Sciatic nerve (tissue), 2 donors: Measurements from ENCODE around the gene DMGDH. TPM values are rescaled to one million over a fixed set of nuclear protein-coding genes. Genes with fewer than 3 reads are reported as not detected.
A peak's percentile ranks its signal among the peaks of the same experiment; 100 is the strongest.
"Not testable (repeated sequence)": the region's sequence is repeated elsewhere in the genome, so short reads cannot be mapped to it uniquely, and the experiment has no call there.

Source experiments
- ATAC-seq: fragments of 200-7000 bp; cut with Tn5 transposase; one replicate; pipeline ENCODE4 v1.9.1; 2020; ENCODE audit warnings: mild to moderate bottlenecking, moderate library complexity
- DNase-seq: peaks from one replicate; pipeline ENCODE4 v3.0.0-alpha.2; 2020; ENCODE audit warnings: low spot score
- intact Hi-C: fragments of 100-400 bp; cut with DNase I; formaldehyde crosslinking; loops from one replicate; pipeline ENCODE4 v1.14.2; 2022
- total RNA-seq: library from RNA; stranded (reverse); fragmentation: NEBNext Ultra II Directional; extraction: Animal tissue kit (Norgen Biotek cat#: 25700); gene quantifications from one replicate; pipeline ENCODE4 v1.2.1, GENCODE V29; 2021
- donor health status: DM: no; HTN: no; CAD: no.
- donor health status: DM: no; HTN: no; CAD: no.

The DMGDH gene
- total RNA-seq, 1 donor from 2014 or later, result 8.0 TPM

DNA sequence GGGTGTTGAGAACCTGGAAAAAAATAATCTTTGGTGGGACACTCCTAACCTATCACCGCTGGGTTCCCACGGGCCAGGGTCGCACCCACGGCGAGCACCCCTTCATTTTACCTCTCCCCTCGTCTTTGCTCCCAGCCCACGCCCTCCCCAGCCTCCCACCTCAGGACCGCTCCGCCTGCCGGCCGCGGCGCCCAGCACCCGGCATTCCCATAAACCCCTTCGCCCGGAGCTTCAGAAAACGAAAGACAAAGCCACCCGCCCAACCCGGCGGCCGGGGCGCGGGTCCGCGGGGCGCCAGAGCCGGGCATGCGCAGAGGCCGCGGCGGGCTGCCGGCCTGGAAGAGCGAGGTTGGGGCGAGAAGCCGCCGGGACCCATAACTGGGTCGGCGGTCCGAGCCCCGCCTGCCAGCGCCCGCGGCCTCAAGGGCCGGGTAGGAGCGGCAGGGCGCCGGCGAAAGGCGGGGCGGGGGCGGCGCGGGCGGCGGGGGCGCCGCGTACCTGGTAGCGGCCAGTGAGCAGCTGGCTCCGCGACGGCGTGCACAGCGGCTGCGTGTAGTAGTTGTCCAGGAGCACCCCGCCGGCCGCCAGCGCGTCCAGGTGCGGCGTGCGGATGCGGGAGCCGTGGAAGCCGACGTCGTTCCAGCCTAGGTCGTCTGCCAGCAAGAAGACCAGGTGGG, 84.9 kb downstream of the DMGDH start:
- intact Hi-C loops, result no loop called here
- ATAC-seq (peak; percentile 94), DNase-seq (peak; percentile 89)

DNA sequence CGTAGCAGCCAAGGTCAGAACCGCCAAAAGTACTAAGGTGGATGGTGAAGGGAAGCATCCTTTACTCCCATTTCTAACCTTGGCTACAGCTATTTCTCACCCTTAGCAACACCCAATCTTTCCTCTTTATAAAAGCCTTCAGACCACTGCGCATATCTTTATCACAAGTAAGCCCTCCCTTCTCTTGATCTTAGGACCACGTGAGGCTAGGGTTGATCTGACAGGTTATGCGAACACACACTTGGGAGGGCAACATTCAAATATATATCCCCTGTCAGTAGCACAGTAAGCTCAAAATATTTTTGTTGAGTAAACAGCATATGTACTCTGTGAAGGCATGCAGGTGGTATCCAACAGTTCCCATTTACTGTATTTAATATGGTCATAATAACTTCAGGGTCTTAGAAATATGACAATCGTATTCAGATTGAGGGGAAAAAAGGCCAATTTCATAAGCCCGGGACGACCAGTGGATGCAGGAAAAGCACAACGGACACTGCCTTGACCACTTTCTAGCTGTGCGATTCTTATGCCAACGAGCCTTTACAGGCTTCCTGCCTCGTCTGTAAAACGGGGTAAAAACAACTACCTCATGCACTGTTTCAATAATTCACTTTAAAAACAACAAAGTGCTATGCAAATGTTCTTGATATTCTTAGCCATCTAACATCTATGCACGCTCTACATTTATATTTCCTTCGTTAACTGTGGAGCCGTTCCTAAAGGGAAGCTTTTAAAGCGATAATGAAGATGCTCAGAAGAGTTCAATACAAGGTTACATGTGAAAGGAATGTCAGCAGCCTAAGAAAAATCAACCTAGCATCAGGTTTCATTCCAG, 85.7 kb downstream of the DMGDH start:
- intact Hi-C loops, result no loop called here
- DNase-seq, result no peak
- ATAC-seq, result no peak

DNA sequence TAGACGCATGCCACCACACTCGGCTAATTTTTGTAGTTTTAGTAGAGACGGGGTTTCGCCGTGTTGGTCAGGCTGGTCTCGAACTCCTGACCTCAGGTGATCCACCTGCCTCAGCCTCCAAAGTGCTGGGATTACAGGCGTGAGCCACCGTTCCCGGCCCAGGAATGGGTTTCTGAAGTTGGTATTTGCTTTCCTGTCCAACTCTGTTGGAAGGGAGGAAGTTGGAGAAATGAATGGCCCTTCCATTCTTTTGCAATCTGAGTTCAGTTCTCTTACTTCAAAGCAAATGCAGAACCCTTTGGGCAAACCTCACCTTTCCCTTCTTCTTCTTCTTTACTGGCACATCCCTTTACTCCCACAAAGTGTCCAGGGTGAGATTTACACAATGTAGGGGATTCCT, 86.3 kb downstream of the DMGDH start:
- ATAC-seq, DNase-seq, intact Hi-C loops: not testable (repeated sequence)

- intact Hi-C loops, result no loop called here
- DNase-seq (no peak), ATAC-seq (no peak)
Measured at GRCh38 chr5:78979909-78980308, 89.6 kb downstream of the DMGDH start.

- no peak for ATAC-seq
- intact Hi-C loops, result no loop called here
- no peak for DNase-seq
Measured at GRCh38 chr5:78979117-78979742, 90.2 kb downstream of the DMGDH start.

- intact Hi-C loops, result no loop called here
- no peak for ATAC-seq
Measured at GRCh38 chr5:78975035-78975434, 94.4 kb downstream of the DMGDH start.

GRCh38 chr5:78974601-78975000, 94.9 kb downstream of the DMGDH start:
- ATAC-seq (no peak), DNase-seq (no peak)
- intact Hi-C loops, result no loop called here

More at GRCh38 chr5:78975035-78975434, 94.4 kb downstream of the DMGDH start:
- no peak for DNase-seq

DNA sequence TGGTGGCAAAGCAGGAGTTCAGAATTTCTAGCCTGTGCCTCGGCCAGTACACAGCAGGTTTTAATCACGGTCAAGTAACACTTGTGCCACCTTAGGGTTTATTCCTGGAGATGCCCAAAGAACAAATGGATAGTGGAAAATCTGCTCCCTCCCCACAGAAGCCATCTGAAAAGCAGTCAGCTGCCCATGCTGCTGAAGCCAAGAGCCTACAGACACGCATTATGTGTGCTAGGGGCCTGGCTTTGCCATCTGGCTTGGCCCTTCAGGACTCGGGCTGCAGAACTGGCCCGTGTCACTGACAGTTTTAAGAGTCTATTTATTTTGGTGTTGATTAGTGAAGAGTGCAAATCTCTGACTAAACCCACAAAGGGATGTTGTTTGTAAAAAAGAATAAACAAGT, 95.5 kb downstream of the DMGDH start:
- intact Hi-C loops, result no loop called here
- ATAC-seq, result no peak
- no peak for DNase-seq

DNA sequence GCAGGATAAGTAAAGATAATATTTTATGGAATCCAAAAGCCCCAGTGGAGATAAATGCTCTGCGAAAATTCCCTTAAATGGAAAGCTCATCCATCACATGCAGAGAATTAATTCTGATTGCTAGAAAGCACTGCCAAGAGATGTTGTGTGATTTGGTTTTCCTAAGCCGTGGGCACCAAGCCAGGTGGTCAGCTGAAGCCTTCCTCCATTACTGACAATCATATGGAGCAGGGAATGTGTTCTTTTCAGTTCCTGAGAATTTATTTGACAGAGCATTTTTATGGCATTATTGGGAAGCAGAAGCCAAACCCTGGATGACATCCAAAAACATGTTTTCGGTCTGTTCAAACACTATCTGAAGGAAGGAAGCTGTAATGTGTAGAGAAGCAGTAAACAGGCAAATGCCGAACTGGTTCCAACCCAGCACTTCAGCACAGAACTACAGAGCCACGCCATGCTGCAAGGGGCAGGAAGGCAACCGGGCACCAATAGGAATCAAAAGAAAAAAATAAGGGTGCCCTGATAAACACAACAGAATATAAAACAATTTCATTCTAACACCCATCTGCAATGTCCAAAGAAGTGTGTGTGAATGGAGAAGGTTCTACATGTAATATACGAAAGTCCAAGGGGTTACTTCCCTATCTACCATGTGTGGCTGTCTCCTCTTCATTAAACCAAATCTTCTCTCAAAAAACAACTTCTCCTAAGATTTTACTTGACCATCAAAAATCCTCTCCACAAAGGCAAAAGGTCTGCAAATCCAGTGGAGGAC, 96.6 kb downstream of the DMGDH start:
- peak; percentile 77 for ATAC-seq
- DNase-seq, result no peak
- intact Hi-C loops, result no loop called here

GRCh38 chr5:78971998-78972397, 97.5 kb downstream of the DMGDH start:
- DNase-seq, result no peak
- intact Hi-C loops, result no loop called here
- ATAC-seq, result no peak

- intact Hi-C loops, result loop anchor here (10.0 kb wide), 1 partner anchor 424 kb away; no protein-coding TSS in a partner anchor
- DNase-seq (no peak), ATAC-seq (no peak)
Measured at GRCh38 chr5:78968781-78969180, 100.7 kb downstream of the DMGDH start.

DNA sequence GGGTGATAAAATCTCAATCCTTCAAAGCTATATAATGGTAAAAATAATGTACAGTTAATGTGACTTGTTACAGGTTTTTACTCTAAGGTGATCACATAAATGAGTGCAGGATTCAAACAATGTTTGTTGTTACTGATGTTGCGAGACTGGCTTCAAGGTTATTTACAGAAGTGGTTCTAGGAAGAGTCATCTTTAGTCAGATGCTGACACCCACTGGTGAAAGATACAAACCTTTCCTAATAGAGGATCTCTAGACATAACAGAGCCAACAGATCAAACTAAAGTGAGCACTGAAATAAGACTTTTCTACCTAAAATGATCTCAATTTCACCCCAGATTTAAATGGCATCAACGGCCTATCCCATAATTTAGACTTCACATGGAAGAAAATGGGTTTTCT, 104.6 kb downstream of the DMGDH start:
- ATAC-seq, result peak; percentile 88
- DNase-seq, result no peak
- intact Hi-C loops, result loop anchor here (10.0 kb wide), 1 partner anchor 420 kb away; no protein-coding TSS in a partner anchor

- DNase-seq, result no peak
- intact Hi-C loops, result loop anchor here (10.0 kb wide), 1 partner anchor 417 kb away; no protein-coding TSS in a partner anchor
- ATAC-seq, result no peak
Measured at GRCh38 chr5:78961743-78962142, 107.7 kb downstream of the DMGDH start.

- ATAC-seq (no peak), DNase-seq (no peak)
- intact Hi-C loops, result loop anchor here (10.0 kb wide), 1 partner anchor 415 kb away; no protein-coding TSS in a partner anchor
Measured at GRCh38 chr5:78959767-78960166, 109.7 kb downstream of the DMGDH start.

DNA sequence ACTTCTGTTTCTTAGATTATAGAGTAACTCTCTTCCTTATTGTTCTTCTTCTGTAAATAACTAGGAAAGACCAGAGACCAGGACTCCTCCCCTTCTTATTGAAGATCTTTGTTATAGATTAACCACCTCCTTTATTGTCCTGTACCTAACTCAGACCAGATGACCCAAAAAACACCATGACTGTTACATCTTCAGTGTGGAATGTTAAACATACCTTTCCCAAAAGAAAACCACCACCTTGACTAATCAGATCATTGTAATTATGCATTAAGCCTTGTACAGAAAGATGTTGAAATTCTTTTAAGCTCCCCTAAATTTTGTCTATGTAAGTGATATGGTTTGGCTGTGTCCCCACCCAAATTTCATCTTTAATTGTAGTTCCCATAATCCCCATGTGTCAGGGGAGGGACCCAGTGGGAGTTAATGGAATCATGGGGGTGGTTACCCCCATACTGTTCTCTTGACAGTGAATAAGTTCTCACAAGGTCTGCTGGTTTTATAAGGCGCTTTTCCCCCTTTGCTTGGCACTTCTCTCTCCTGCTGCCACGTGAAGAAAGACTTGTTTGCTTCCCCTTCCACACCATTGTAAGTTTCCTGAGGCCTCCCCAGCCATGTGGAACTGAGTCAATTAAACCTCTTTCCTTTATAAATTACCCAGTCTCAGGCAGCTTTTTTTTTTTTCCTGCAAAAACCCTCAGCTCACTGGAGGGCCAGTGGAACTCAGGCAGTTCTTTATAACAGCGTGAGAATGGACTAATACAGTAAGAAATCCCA, 110.6 kb downstream of the DMGDH start:
- no peak for DNase-seq
- intact Hi-C loops, result no loop called here
- ATAC-seq, result no peak

GRCh38 chr5:78956901-78957300, 112.6 kb downstream of the DMGDH start:
- no peak for DNase-seq
- no peak for ATAC-seq
- intact Hi-C loops, result no loop called here

DNA sequence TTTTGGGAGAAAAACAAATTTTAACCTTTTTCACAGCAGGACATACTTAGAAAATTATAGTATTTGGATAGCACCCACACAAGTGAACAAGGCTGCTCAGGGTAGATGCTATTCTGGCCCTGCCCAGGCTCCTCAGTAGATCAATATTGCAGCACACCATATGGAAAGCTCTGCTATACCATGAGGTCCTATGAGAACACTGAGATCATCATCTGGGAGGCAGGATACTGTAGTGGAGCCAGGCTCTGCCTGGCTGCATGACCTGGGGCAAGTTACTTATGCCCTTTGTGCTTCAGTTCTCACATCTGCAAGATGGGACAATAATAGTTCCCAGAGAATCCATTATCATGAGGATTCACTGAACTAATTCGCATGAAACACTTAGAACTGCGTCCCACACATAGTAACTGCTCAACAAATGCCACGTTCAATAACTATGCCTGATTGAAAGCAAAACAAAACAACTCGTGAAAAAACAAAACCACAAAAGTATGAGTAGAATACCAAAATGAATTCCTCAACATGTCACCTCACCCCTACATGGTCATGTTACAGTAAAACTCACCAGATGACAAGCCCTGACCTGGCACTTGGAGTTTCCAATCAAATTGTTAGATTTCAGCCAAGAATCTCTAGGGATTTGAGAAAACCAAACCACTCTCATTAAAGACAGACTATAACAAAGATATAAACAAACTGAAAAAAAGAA, 116.2 kb downstream of the DMGDH start:
- DNase-seq (no peak), ATAC-seq (no peak)
- intact Hi-C loops, result no loop called here
